Hematopoietic multipotent progenitor cell (in vitro differentiated cells): ENCODE results near the gene KMT2C. TPM values are rescaled to one million over a fixed set of nuclear protein-coding genes. Genes with fewer than 3 reads are reported as not detected.
"Not testable (repeated sequence)": the region's sequence is repeated elsewhere in the genome, so short reads cannot be mapped to it uniquely, and the experiment has no call there.

ENCODE experiments used
- DNase-seq, 3 donors: peaks; one replicate each; pipeline ENCODE4 v3.0.0-alpha.2; 2011 to 2015; ENCODE audit warnings: low read depth in 2 of 3, low spot score in 2 of 3
- total RNA-seq: library from RNA; depleted of rRNA; stranded (reverse); fragments of >200 nt; gene quantifications from one replicate; pipeline ENCODE4 v1.2.3, GENCODE V29; 2012

The KMT2C gene
- total RNA-seq, 1 donor, result 33.1 TPM

DNA sequence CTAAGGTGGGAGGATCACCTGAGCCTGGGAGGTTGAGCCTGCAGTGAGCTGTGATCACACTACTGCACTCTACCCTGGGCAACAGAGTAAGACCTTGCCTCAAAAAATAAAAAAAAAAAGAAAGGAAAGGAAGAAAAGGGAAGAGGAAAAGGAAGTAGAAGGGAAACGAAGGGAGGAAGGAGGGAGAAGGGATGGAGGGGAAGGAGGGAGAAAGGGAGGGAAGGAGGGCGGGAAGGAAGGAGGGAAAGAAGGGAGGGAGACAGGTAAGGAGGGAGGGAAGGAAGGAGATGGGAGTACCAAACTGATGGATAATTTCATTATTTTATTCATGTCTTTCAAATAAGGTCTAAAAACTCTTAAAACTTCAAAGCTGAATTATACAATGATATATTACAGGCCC, 106.3 kb downstream of the KMT2C start:
- no peak for DNase-seq

DNA sequence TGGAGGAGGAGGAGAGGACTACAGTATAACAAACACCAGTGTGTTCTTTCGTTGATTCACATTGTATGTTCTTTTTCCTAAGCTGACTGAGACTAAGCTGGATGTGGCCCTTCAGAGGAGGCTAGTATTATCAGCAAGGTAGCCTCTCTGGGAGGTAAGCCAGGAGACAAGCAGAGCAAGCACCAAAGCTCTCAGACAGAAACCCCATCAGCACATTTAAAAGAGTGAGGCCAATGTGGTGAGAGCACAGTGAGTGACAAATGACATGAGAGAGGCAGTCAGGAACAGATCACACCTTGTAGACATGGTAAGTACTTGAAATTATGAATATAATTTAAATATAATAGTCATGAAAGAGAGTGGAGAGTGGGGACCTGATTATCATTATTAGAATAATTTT, 107.6 kb downstream of the KMT2C start:
- DNase-seq, result no peak

DNA sequence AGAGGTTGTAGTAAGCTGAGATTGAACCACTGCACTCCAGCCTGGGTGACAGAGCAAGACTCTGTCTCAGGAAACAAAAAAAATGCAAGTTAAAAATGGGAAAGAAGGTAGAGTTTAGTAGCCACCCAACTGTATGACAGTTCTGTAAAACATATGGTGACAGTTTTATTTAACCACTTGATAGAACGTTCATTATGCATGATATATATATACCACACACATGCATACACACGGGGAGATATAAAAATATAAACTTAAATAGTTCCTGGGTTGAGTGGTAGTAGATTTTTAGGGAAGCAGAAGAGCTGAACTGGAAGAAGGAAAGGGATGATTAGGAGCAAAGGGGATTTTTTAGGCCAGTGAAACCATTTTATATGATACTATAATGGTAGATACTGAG, 120.0 kb downstream of the KMT2C start:
- DNase-seq, result no peak

DNA sequence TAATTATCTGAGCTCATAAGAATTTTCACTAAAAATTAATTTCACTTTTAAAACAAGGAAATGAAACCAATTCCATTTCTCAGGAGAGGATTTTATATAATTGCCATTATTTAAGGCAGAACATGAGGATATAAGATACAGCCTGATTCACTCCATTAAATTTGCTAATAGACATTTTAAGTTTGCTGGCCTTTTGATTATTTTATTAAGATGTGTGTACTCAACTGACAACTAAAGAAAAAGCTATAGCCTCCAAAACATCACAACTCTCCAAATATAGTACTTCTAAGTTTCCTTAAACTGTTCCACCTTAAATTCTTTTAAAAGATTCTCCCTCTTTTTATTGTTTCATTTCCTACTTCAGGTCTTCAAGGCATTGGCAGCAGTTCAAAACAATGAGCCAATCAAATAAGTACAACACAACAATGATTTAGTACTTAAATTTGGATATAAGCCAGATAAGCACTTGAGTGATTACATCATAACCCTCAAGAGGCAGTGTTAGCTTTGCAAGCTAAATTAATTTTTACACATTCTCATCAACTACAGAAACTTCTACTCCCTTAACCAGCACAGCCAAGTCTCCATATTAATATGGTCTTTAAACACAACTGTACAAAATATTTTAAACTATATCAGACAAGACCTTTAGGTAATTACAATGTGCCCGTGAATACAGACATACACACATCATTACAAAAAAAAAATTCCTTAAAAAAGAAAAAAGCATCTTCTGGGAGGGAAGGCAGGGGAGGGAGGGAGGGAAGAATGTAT, 121.8 kb downstream of the KMT2C start:
- DNase-seq, result peak in 2 of 3 donors; percentile 86 to 94

DNA sequence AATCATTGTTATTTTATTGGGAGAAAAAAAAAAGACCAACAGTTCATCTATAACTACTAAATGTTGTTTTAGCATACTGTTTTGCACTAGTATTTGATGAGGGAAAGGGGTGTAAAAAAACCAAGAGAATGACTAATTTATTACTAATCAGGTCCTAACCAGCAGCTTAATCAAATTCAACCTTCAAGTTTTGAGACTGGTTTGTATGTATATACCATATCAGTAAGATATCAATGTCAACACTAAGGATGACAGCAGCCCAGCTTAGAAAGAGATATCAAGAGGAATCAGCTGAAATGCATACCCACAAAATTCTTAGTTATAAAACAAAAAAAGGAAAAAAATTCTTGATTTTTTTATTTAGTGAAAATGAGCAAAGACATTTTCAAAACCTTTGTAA, 122.6 kb downstream of the KMT2C start:
- DNase-seq, result no peak

DNA sequence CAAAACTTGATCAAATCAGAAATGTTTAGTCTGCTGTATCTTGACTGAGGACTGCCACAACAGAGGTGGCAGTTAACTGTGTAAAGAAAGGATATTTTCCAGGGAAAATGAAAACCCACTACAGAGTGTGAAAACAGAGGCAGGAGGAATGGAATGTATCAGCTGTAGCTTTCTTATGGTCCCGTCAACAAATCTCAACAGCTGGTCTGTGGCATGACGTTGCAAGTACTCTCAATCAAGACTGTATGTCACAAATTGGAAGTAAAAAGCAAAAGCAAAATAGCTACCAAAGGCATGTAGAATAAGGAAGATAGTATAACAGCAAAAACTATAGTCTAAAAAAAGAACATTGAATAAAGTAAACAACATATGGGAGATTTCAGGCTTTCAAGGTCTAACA, 123.5 kb downstream of the KMT2C start:
- DNase-seq, result peak in 1 of 3 donors; percentile 37

DNA sequence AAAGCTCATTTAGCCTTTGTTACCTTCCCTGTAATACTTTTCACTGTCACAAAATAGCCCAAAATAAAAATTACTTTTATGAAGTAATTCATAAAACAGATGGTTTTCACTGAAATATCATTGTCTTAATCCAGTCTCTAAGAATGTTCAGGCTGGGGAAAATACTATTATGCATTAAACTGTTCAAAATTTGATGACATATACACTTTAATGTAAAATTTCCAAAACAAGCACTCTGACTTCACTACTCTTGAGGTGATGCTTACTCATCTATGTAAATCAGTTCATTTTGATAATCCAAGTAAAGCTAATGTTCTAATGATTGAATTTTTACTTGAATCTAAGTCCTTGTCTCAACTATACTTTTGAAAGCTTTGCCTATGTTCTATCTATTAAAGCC, 127.9 kb downstream of the KMT2C start:
- no peak for DNase-seq

DNA sequence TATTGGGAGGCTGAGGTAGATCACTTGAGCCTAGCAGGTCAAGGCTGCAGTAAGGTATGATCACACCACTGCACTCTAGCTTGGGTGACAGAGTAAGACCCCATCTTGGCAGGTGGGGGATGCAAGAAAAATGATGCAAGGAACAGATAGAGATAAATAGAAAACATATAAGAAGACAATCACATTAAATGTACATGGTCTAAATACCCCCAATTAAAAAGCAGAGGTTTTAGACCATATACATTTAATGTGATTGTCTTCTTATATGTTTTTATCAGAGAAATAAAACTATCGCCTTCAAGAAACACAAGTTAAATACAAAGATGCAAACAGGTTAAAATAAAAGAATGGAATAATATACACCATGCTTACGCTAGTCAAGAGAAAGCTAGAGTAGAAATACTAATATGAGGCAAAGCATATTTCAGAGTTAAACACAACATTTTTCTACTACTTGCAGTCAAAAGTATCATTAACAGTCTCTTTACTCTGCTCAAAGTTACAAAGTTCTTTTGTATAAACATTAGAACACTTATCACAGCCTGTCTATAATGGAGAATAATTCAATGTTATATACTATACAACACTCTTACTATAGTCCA, 136.2 kb downstream of the KMT2C start:
- not testable (repeated sequence) for DNase-seq

DNA sequence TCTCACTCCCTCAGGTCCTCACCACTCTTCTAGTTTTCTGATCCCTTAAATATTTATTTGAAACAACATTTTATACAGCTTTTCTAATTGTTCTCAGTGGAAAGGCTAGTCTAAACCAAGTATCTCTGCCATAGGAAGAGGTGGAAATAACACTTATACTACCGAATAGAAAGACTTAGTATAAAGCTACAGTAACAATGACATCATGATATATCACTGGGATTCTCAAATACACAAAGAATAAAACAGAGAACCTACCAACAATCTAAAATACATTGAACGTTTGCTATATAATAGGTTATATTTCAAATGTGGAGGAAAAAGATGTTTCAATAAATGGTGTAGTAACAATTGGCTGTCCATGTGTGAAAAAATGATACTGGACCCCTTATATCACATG, 142.9 kb downstream of the KMT2C start:
- DNase-seq, result no peak

DNA sequence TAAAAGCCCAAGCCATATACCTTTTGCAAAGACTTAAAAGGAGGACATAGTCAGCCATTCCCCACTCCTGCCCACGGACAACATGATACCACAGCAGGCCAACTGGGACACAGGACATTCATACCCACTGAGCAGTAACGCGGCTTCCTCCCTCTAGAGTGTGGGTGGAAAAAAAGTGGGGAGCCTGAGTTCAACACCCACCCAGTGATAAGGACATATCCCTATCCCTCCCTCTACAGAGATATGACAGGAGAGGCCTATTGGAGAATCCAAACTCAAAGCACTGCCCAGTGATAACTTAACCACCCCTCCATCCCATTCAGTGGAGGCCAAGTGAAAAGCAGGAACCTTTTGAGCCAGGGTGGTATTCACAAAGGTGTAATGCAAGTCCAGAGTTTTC, 148.8 kb downstream of the KMT2C start:
- DNase-seq, result not testable (repeated sequence)

DNA sequence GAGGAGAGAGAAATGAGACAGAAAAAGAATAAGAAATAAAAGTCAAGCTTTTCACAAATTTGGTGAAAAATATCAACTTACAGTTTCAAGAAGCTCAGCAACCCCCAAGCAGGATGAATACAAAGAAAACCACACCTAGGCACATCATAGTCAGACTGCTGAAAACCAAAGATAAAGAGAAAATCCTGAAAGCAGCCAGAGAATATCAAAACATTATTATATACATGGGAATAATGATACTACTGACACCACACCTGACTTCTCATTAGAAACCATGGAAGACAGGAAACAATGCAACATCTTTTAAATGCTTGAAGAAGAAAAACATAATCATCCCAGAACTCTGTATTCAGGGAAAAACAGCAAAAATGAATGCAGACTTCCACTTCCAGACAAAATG, 149.6 kb downstream of the KMT2C start:
- not testable (repeated sequence) for DNase-seq

DNA sequence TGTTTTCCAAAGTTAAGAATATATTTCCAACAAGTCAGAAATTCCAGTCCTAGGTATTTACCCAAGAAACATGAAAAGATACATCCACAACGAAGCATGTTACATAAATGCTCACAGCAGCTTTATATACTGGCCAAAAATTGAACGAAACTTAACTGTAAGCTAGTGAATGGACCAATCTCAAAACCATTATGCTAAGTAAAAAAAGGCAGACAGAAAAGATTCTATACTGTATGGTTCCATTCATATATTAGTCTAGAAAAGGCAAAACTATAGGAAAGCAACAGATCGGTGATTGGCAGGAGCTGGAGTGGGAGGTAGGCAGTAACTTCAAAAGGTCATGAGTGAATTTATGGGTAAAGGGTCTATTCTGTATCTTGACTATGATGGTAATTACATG, 150.8 kb downstream of the KMT2C start:
- not testable (repeated sequence) for DNase-seq

DNA sequence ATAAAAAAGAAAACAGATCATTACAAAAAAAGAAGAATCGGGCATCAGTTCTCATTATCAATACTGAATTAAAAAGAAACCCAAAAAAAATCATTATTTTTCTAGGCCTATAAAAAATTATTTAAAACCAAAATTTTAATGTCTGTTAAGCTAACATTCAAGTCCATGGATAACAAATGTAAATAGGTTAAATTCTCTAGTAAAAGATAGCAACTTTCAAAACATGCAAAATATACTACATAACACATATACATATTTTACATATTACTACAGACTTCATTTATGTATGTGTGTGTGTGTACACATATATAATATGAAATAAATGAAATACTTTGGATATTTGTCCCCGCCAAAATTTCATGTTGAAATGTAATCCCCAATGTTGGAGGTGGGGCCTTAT, 158.1 kb downstream of the KMT2C start:
- DNase-seq, result not testable (repeated sequence)

DNA sequence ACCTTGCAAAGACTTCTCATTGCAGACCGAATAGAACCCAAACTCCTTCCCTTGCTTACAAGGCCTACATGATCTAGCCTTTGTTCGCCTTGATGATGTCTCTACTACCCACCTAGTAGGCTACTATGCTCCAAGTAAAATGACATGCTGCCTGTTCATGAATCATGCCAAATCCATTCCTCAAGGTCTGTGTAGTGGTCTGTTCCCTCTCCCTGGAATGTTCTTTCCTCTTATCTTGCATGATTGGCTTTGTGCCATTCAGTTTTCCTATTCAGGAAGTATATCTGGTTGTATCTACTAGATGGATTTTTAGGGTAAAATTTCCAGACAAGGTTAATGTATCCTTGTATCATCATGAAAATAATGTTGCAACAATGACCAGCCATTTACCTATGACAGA, 165.4 kb downstream of the KMT2C start:
- DNase-seq, result not testable (repeated sequence)

DNA sequence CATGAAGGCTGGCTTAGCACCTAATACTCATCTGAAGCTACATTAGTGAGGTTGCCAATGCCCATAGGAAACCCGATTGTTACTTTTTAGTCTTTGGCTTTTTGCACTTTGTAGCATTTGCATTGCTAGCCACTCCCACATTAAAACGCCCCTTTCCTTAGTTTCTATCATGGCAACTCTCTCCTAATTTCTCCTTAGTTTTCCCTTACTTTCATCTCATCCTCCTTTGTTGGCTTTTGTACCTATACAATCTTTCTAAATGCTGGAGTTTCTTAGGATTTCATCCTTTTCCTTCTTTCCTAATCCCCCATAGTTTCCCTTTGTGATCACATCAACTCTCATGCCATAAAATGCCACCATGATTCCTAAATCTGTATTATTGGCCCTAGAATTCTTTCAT, 168.9 kb downstream of the KMT2C start:
- not testable (repeated sequence) for DNase-seq

DNA sequence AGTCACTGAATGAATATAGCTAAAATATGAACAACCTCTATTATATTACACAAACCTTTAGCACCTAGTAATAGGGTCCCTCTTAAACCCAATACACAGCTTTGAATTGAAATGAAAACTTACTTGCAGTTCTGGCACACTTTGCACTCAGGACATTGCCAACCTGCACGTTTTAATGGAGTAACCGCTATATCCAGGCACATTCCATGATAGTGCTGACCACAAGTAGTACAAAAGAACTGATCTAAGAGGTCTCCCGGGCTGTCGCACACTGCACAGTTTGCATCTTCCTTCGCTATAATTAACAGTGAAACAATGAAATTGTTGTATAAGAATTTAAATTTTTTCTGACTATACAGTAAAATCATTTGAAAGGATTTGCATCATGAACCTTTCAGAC, 170.9 kb downstream of the KMT2C start:
- not testable (repeated sequence) for DNase-seq

DNA sequence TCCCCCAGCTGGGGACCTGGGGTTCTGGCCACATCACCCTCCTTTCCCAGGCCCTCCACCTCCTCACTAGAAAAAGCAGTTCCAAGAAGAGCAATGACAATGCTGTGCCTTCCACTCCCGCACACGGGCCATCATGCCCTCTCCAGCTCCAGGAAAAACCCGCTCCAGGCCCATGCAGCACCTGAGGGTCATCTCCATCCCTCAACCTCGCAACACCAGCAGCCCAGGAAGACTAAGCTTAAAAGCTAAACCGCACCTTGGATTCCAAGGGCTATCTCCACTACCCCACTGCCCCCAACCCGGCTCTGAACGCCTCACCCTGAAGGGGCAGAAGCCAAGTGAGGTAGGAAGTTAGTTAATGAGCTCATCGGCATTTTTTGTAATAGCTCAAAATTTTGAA, 173.7 kb downstream of the KMT2C start:
- DNase-seq, result not testable (repeated sequence)

DNA sequence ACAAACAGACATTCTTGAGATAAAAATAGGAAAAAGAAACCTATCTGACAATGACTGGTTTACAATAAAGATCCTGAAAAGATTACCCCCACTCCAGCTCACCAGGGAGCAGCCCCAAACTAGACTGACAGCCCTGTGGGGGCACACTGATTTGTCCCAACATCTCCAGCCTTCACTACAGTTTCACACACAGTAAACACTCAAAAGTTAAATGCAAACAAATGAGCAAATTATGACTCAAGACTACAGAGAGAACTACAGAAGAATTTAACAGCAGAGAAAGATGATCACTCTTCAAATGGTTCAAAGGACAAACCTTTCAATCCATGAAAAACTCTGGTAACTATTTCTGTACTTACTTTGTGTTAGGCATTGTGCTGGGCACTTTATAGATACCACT, 176.2 kb downstream of the KMT2C start:
- not testable (repeated sequence) for DNase-seq

DNA sequence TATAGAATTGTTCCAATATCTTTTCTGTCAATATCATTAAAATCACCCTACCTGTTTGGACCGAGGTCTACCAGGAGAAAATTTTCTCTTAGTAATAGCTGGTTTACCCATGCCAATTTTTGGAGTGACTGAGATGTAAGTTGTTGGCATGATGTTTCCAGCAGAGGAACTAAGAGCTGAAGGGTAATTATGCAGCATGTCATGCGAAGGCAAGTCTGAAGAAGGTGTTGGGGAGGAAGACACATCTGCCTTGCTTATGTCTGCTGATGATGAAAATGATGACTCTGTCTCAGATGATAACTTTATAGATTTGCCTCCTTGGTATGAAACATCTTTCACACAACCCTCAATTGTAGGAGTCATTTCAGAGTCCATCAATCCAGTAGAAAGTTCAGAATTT, 188.0 kb downstream of the KMT2C start:
- DNase-seq, result not testable (repeated sequence)

DNA sequence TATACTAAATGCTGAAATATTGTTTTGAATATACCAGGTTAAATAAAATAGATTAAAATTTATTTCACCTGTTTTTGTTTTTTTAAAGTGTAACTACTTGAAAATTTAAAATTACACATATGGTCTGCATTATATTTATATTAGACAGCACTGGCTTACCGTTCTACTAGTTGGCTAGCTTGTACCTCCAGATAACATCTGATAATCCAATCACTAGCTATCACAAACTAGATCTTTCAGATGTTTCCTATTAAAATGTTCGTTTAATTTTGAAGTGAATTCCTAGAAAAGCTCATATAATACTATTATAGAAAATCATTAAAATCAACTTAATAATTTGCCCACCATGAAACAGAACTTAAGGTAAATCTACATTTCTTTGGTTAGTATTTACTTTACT, 190.4 kb downstream of the KMT2C start:
- DNase-seq, result not testable (repeated sequence)

DNA sequence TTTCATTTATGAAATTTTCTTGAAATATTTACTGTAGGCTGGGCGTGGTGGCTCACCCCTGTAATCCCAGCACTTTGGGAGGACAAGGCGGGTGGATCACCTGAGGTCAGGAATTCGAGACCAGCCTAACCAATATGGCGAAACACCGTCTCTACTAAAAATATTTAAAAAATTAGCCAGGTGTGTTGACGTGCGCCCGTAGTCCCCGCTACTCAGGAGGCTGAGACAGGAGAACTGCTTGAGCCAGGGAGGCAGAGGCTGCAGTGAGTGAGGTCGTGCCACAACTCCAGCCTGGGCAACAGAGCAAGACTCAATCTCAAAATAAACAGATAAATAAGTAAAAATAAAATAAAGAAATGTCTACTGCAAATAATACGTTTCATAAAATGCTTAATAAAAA, 192.3 kb downstream of the KMT2C start:
- DNase-seq, result not testable (repeated sequence)

DNA sequence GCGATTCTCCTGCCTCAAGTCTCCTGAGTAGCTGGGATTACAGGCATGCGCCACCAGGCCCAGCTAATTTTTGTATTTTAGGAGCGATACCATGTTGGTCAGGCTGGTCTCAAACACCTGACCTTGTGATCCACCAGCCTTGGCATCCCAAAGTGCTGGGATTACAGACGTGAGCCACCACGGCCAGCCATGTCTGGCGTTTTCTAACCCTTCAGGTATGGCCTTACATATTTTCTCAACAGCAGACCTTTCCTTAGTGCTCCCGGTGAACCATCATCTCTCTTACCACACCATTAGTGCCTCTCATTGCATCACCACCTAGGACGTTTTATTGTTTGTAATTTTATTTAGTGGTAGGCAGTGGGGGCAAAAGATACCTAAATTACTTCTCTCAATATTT, 194.5 kb downstream of the KMT2C start:
- not testable (repeated sequence) for DNase-seq
